Measurements from ENCODE around the gene DUOXA2.
"Not testable (repeated sequence)": the region's sequence is repeated elsewhere in the genome, so short reads cannot be mapped to it uniquely, and the experiment has no call there.

DNA sequence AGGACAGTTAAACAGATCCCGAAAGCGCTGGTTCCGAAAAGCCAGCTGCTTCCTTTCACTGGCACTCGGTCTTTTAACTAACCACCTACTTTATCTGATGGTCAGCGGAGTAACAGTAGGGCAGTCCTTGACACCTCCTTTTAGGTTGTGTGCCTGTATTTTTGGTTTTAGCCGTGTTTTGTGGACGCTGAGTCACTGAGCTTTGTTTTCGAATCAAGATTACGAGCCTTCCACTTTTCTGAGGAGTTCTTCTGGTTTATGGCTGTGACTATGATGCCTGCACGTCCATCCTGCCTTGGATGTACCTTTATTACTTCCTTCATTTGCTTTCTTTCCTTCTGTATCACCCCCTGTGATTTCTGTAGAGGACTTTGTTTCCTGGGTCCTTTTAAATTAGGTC, 31.7 kb upstream of the DUOXA2 start:
- TF ChIP-seq, protein P1, sequence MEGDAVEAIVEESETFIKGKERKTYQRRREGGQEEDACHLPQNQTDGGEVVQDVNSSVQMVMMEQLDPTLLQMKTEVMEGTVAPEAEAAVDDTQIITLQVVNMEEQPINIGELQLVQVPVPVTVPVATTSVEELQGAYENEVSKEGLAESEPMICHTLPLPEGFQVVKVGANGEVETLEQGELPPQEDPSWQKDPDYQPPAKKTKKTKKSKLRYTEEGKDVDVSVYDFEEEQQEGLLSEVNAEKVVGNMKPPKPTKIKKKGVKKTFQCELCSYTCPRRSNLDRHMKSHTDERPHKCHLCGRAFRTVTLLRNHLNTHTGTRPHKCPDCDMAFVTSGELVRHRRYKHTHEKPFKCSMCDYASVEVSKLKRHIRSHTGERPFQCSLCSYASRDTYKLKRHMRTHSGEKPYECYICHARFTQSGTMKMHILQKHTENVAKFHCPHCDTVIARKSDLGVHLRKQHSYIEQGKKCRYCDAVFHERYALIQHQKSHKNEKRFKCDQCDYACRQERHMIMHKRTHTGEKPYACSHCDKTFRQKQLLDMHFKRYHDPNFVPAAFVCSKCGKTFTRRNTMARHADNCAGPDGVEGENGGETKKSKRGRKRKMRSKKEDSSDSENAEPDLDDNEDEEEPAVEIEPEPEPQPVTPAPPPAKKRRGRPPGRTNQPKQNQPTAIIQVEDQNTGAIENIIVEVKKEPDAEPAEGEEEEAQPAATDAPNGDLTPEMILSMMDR (IDR thresholded peaks at IDR 0.05): not testable (repeated sequence)
- TF ChIP-seq POLR2A (IDR thresholded peaks at IDR 0.05): not testable (repeated sequence)

Data from stomach (tissue), 4 donors.